HG03520 (cell line): ENCODE measurements around the gene NPW.

Source experiments
- ATAC-seq: cut with Tn5 transposase; IDR thresholded peaks from one replicate; pipeline ENCODE4 v1.9.1; 2021; ENCODE audit warnings: mild to moderate bottlenecking, moderate library complexity; ENCODE audit not compliant: unreplicated experiment

Gene NPW

DNA sequence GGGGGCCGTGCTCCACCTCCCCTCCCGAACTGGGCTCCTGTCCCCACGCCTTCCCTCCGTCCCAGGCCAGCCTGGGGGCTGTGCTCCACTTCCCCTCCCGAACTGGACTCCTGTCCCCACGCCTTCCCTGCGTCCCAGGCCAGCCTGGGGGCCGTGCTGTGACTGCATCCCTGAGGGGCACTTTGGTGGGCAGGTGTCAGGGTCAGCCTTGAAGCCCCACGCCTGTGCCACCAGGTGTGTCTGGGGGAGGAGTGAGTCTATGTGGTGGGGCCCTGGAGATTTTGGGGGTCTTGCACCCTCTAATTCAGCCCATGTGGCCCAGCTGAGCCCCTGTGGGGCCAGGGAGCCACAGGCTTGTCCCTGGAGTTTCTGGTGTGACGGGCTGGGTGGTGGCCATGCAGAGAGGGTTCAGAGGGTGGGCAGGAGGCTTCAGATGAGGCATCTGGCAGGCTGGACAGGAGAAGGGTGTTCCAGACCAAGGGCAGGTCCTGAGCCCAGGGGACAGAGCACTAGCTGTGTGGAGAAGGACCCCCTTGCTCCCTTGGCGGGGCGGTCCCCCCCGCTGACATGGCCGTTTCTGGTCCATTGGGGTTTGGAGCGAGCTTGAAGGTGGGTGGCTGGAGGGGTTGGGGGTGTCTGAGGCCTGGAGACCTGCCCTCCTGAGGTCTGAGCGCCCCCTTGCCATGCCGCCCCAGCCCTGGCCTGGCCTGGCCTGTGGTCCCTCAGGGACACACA is 15.3 kb downstream of the NPW start:
- no peak for ATAC-seq

DNA sequence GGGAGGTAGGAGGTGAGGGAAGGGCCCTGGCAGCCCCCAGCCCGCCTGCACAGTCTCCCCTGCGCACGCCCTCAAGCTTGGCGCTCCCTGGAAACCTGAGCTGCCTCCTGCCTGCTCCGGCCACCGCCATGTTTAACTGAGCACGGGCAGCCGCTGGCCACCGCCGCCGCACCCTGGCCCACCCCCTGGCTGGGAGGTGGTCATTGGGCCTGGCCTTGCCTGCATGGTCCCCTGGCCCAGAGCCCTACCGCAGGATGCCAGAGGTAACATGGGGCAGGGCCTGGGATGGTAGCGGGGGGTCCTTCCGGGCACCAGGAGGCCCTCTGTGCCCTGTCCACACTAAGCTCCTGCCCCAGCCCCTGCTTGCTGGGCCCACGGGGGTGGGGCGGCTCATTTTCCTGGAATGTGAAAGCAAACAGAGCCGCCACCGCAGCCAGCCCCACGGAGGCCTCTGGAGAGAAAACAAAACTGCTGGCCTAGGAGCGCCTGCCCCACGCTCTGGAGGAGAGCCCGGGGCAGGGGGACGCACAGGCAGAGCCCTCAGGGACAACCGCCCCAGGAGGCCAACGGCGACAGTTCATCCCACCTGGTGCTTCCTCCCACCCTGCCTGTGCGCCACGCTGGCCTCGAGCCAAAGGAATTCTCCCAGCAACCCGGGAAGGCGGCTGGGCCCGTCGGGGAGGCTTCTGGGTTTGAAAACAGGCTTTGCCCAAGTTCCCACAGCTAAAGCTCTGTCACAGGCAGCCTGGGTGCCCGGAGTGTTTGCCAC is 16.0 kb downstream of the NPW start:
- ATAC-seq, result no peak

- ATAC-seq, result no peak
These were observed 16.8 kb downstream of the NPW start for GRCh38 chr16:2036200-2036966.

DNA sequence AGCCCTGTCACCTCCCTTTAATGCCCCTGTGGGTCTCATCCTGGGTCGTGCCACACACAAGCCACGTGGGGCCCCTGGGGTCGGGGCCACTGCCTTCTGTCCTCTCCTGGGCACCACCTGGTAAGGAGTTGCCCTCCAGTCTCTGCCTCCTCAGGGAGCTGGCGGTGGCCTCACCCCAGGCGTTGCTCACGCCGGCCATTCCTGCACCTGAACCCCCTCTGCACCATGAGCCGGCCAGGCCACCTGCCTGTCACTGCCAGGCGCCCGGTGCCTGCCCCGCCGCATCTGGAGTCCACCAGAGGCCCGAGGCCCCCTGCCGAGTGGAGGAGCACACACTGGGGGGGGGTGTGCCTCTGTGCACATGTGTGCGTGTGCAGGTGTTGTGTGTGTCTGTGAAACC is 17.5 kb downstream of the NPW start:
- ATAC-seq, result no peak

- no peak for ATAC-seq
These were observed 18.2 kb downstream of the NPW start for GRCh38 chr16:2037647-2038381.

- no peak for ATAC-seq
These were observed 19.0 kb downstream of the NPW start for GRCh38 chr16:2038382-2039231.

DNA sequence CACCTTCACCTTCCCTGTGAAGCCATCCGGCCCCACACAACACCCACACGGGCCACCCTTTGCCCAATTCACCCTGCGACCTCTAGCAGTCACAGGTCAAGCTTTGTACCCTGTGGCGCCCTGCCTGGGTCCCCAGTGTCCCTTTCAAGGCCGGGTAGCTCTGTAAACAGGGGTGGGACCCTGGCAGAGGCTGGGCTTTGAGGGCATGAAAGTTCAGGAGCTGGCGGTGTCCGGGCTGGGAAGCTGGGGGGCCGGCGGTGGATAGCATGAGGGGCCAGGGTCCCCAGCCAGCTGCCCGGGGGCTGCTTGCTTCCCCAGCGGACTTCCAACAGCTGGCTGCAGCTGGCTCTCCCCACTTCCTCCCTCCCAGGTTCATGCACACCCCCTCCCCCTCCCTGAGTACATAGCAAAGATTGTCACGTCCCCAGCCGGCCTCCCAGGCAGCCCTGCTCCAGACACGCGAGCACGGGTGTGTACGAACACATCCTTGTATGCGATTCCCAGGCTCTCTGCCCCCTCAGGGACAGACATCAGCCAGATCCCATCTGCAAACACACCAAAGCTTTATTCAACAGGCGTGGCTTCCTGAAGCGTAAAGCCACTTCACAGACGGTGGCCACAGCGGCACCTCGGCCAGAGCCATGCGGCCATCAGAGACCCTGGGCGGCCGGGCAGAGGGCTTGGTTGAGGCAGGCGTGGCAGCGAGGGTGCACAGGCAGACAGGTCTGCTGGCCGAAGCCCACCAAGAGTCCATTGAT is 19.9 kb downstream of the NPW start:
- no peak for ATAC-seq

- no peak for ATAC-seq
These were observed 20.6 kb downstream of the NPW start for GRCh38 chr16:2040041-2040786.

GRCh38 chr16:2040787-2041522 is 21.4 kb downstream of the NPW start:
- ATAC-seq, result no peak

DNA sequence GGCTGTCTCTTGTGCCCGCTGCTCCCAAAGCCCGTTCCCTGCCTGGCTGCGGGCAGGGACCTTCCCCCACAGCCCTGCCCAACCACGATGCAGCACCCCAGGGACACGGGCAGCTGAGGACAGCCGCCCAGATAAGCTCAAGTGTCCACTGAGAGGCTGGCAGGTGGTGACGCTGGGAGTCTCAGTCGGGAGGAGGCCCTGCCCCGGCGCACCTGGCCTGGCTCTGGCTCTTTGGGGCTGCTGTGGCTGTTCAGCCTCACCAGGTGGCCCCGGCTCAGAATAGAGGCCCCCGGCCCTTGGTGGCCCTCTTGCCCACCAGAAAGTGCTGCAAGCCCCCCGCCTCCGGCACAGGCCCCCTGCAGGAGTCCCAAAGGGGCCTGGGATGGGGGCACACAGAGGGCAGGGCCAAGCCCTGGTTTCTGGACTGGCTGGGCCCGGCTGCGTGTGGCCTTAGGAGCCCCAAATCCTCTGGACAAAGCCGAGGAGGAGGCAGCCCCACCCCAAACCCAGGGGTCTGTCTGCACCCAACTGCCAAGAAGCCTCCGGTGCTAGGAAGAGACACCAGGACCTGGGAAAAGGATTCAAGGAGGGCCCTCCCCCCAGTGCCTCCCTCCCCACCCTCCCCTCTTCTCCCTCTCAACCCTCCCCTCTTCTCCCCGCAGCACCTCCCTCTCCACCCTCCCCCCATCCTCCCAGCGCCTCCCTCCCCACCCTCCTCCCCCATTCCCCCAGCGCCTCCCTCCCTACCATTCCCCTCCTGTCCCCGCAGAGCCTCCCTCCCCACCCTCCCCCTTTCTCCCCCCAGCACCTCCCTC is 22.8 kb downstream of the NPW start:
- ATAC-seq, result no peak

GRCh38 chr16:2042986-2043666 is 23.5 kb downstream of the NPW start:
- no peak for ATAC-seq

DNA sequence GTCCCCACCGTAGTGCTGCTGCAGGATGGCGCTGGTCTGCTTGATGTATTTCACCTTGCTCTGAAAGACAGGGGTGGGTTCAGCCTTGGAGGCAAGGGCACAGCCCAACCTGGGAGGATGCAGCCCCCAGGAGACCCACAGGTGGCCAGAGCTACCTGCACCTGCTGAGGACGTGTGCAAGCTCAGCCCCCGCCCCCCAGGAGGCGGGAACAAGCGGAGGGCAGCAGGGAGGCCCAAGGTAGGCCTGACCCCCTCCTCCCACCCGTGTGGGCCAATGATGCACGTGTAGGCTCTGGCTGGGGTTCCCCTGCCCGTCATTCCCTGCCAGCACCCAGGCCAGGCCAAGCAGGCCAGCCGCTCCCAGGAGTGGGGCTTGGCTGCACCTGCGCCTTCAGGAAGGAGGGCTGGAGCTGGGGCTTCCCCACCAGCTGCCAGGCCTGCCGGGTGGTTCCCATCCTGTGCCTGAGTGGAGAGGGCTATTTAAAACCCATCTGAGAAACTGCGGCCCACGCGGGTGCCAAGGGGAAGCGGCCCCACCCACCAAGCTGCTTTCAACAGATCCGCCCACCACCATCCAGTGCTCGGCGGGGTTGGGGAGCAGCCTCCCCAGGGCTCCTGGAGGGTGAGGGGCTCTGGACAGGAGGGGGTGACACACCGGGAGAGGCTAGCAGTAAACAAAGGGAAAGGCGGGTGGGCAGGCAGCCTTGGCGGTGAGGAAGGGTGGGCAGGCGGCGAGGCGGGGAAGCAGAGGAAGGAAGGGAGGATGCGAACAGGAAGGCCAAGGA is 24.3 kb downstream of the NPW start:
- ATAC-seq, result no peak

DNA sequence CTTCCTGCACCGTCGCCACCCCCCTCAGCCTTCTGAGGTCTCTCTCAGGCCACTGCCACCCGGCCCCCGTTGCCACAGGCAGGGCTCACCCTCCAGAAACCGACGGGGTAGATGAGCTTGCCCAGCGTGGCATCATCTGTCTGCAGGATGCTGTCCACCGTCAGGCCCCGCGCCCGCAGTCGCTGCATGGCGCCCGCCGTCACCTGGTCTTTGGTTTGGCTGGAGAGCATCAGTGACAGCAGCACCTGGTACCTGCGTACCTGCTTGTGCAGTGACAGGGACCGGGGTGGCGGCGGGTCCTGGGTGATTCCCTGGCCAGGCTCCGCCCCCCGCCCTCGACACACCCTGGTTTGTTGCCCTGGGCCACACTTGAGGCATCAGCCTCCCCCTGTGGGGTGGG is 25.0 kb downstream of the NPW start:
- no peak for ATAC-seq

DNA sequence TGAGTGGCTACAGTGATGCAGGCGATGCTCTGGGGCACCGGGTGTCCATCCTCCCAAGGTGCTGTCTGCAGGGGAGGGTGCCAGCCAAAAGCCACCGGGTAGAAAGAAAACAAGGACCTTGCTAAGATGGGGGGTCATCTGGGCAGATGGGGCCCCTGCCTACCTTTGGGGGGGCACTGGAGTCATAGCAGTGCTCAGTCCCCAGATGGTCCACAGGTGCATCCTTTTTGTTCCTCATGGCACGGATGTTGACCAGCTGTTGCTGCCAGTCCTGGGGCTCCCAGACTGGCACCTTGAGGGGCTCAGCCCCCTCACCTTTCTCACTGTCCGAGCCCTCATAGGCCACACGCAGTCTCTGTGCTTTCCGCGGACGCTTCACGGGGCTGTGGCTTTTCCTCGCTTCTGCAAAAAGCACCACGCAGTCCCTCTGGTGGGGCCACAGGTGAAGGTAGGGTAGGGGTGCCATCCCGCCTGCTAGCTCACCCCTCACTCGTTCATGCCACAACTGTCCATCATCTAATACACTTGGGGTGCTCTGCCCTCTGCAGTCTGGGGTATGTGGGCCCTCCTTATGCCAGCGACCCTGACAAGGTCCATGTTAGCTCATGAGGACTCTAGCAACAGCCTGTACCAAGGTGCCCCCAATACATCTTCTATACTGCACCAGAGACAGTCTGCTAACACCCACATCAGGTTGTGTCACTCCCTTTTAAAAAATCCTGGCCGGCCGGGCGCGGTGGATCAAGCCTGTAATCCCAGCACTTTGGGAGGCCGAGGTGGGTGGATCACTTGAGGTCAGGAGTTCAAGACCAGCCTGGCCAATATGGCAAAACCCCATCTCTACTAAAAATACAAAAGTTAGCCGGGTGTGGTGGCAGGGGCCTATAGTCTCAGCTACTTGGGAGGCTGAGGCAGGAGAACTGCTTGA is 26.6 kb downstream of the NPW start:
- ATAC-seq, result no peak

GRCh38 chr16:2046893-2047329 is 27.3 kb downstream of the NPW start:
- no peak for ATAC-seq
